Measurements from ENCODE around the gene FAM120A.

- TF ChIP-seq CTCF (IDR thresholded peaks at IDR 0.05) (no peak), POLR2A (IDR thresholded peaks at IDR 0.05) (no peak)
Observed at GRCh38 chr9:93471124-93471523, 19.6 kb downstream of the FAM120A start.

All from esophagus squamous epithelium (tissue), 4 donors.